ENCODE data around the gene ITGA2. TPM values are rescaled to one million over a fixed set of nuclear protein-coding genes. Genes with fewer than 3 reads are reported as not detected.

The ITGA2 gene
- total RNA-seq, 1 experiment from 2014 or later, result not detected

- H3K27ac ChIP-seq (ENCODE audit: low read length), result no peak overlapping the region
- no peak overlapping the region for H3K4me3 ChIP-seq (ENCODE audit: low read length)
- DNase-seq, result no peak
- H3K36me3 ChIP-seq (ENCODE audit: insufficient read depth, low read length), result no peaks in the 10 kb centered on the region
- H3K79me2 ChIP-seq (ENCODE audit: low read length), result no peaks in the 10 kb centered on the region
- H2AFZ ChIP-seq (ENCODE audit: low read length), result no peak overlapping the region
- H3K4me1 ChIP-seq (ENCODE audit: low read length), result no peaks in the 10 kb centered on the region
- H3K9me2 ChIP-seq (replicated peaks; ENCODE audit: insufficient read depth, low read length), result no peaks in the 10 kb centered on the region
- H4K20me1 ChIP-seq (ENCODE audit: insufficient read depth, low read depth, low read length), result no peaks in the 10 kb centered on the region
- no peaks in the 10 kb centered on the region for H3K9me3 ChIP-seq (ENCODE audit: low read length)
- H3K9ac ChIP-seq (ENCODE audit: low read length), result no peak overlapping the region
- no peaks in the 10 kb centered on the region for H3K27me3 ChIP-seq (ENCODE audit: low read length)
- H3K4me2 ChIP-seq (ENCODE audit: low read depth, low read length, poor library complexity, severe bottlenecking), result no peak overlapping the region
Observed at GRCh38 chr5:53055365-53055764, 66.2 kb downstream of the ITGA2 start.

GRCh38 chr5:53059281-53059680, 70.1 kb downstream of the ITGA2 start:
- Histone ChIP-seq H3K27ac (ENCODE audit: low read length) (no peak overlapping the region), H3K9ac (ENCODE audit: low read length) (no peak overlapping the region), H4K20me1 (ENCODE audit: insufficient read depth, low read depth, low read length) (no peaks in the 10 kb centered on the region), H3K9me3 (ENCODE audit: low read length) (no peaks in the 10 kb centered on the region), H3K36me3 (ENCODE audit: insufficient read depth, low read length) (no peaks in the 10 kb centered on the region), H3K4me2 (ENCODE audit: low read depth, low read length, poor library complexity, severe bottlenecking) (no peak overlapping the region), H2AFZ (ENCODE audit: low read length) (no peak overlapping the region), H3K4me3 (ENCODE audit: low read length) (no peak overlapping the region), H3K79me2 (ENCODE audit: low read length) (no peaks in the 10 kb centered on the region), H3K9me2 (replicated peaks; ENCODE audit: insufficient read depth, low read length) (no peaks in the 10 kb centered on the region), H3K4me1 (ENCODE audit: low read length) (no peaks in the 10 kb centered on the region), H3K27me3 (ENCODE audit: low read length) (no peaks in the 10 kb centered on the region)
- DNase-seq, result no peak

- Histone ChIP-seq H4K20me1 (ENCODE audit: insufficient read depth, low read depth, low read length) (no peaks in the 10 kb centered on the region), H3K9me2 (replicated peaks; ENCODE audit: insufficient read depth, low read length) (no peaks in the 10 kb centered on the region), H3K4me3 (ENCODE audit: low read length) (no peak overlapping the region), H3K4me2 (ENCODE audit: low read depth, low read length, poor library complexity, severe bottlenecking) (no peak overlapping the region), H2AFZ (ENCODE audit: low read length) (no peak overlapping the region), H3K79me2 (ENCODE audit: low read length) (no peaks in the 10 kb centered on the region), H3K36me3 (ENCODE audit: insufficient read depth, low read length) (no peaks in the 10 kb centered on the region), H3K27me3 (ENCODE audit: low read length) (no peaks in the 10 kb centered on the region), H3K9me3 (ENCODE audit: low read length) (no peaks in the 10 kb centered on the region), H3K27ac (ENCODE audit: low read length) (no peak overlapping the region), H3K4me1 (ENCODE audit: low read length) (no peaks in the 10 kb centered on the region), H3K9ac (ENCODE audit: low read length) (no peak overlapping the region)
- no peak for DNase-seq
Observed at GRCh38 chr5:53063176-53063575, 74.0 kb downstream of the ITGA2 start.

GRCh38 chr5:53063791-53064190, 74.6 kb downstream of the ITGA2 start:
- Histone ChIP-seq H3K4me3 (ENCODE audit: low read length) (no peak overlapping the region), H3K9ac (ENCODE audit: low read length) (no peak overlapping the region), H3K27ac (ENCODE audit: low read length) (no peak overlapping the region), H3K4me2 (ENCODE audit: low read depth, low read length, poor library complexity, severe bottlenecking) (no peak overlapping the region), H3K4me1 (ENCODE audit: low read length) (no peaks in the 10 kb centered on the region), H3K27me3 (ENCODE audit: low read length) (no peaks in the 10 kb centered on the region), H4K20me1 (ENCODE audit: insufficient read depth, low read depth, low read length) (no peaks in the 10 kb centered on the region), H3K9me2 (replicated peaks; ENCODE audit: insufficient read depth, low read length) (no peaks in the 10 kb centered on the region), H3K79me2 (ENCODE audit: low read length) (no peaks in the 10 kb centered on the region), H3K9me3 (ENCODE audit: low read length) (no peaks in the 10 kb centered on the region), H2AFZ (ENCODE audit: low read length) (no peak overlapping the region), H3K36me3 (ENCODE audit: insufficient read depth, low read length) (no peaks in the 10 kb centered on the region)
- no peak for DNase-seq

- H3K4me3 ChIP-seq (ENCODE audit: low read length), result no peak overlapping the region
- no peaks in the 10 kb centered on the region for H3K9me2 ChIP-seq (replicated peaks; ENCODE audit: insufficient read depth, low read length)
- H3K79me2 ChIP-seq (ENCODE audit: low read length), result no peaks in the 10 kb centered on the region
- no peak overlapping the region for H3K27ac ChIP-seq (ENCODE audit: low read length)
- no peaks in the 10 kb centered on the region for H3K9me3 ChIP-seq (ENCODE audit: low read length)
- no peaks in the 10 kb centered on the region for H3K36me3 ChIP-seq (ENCODE audit: insufficient read depth, low read length)
- no peak overlapping the region; the same call in 1 of the 2 replicates for H2AFZ ChIP-seq (ENCODE audit: low read length)
- H3K27me3 ChIP-seq (ENCODE audit: low read length), result no peaks in the 10 kb centered on the region
- H3K4me2 ChIP-seq (ENCODE audit: low read depth, low read length, poor library complexity, severe bottlenecking), result no peak overlapping the region
- H3K9ac ChIP-seq (ENCODE audit: low read length), result no peak overlapping the region
- H4K20me1 ChIP-seq (ENCODE audit: insufficient read depth, low read depth, low read length), result no peaks in the 10 kb centered on the region
- no peaks in the 10 kb centered on the region for H3K4me1 ChIP-seq (ENCODE audit: low read length)
- no peak for DNase-seq
Observed at GRCh38 chr5:53066088-53066487, 76.9 kb downstream of the ITGA2 start.

- no peak for DNase-seq
- H3K79me2 ChIP-seq (ENCODE audit: low read length), result no peaks in the 10 kb centered on the region
- H4K20me1 ChIP-seq (ENCODE audit: insufficient read depth, low read depth, low read length), result no peaks in the 10 kb centered on the region
- H3K4me1 ChIP-seq (ENCODE audit: low read length), result no peaks in the 10 kb centered on the region
- H3K4me3 ChIP-seq (ENCODE audit: low read length), result no peak overlapping the region
- no peak overlapping the region for H3K4me2 ChIP-seq (ENCODE audit: low read depth, low read length, poor library complexity, severe bottlenecking)
- no peaks in the 10 kb centered on the region for H3K27me3 ChIP-seq (ENCODE audit: low read length)
- H3K36me3 ChIP-seq (ENCODE audit: insufficient read depth, low read length), result no peaks in the 10 kb centered on the region
- no peak overlapping the region for H3K27ac ChIP-seq (ENCODE audit: low read length)
- no peaks in the 10 kb centered on the region for H3K9me3 ChIP-seq (ENCODE audit: low read length)
- H3K9me2 ChIP-seq (replicated peaks; ENCODE audit: insufficient read depth, low read length), result no peaks in the 10 kb centered on the region
- no peak overlapping the region for H2AFZ ChIP-seq (ENCODE audit: low read length)
- H3K9ac ChIP-seq (ENCODE audit: low read length), result no peak overlapping the region
Observed at GRCh38 chr5:53067641-53068040, 78.5 kb downstream of the ITGA2 start.

GRCh38 chr5:53068291-53068836, 79.2 kb downstream of the ITGA2 start:
- DNase-seq, result no peak
- H3K79me2 ChIP-seq (ENCODE audit: low read length), result no peaks in the 10 kb centered on the region
- no peak overlapping the region for H3K4me3 ChIP-seq (ENCODE audit: low read length)
- no peaks in the 10 kb centered on the region for H3K4me1 ChIP-seq (ENCODE audit: low read length)
- no peaks in the 10 kb centered on the region for H3K27me3 ChIP-seq (ENCODE audit: low read length)
- H3K27ac ChIP-seq (ENCODE audit: low read length), result no peak overlapping the region
- no peaks in the 10 kb centered on the region for H3K9me2 ChIP-seq (replicated peaks; ENCODE audit: insufficient read depth, low read length)
- H3K4me2 ChIP-seq (ENCODE audit: low read depth, low read length, poor library complexity, severe bottlenecking), result no peak overlapping the region
- H3K36me3 ChIP-seq (ENCODE audit: insufficient read depth, low read length), result no peaks in the 10 kb centered on the region
- H3K9ac ChIP-seq (ENCODE audit: low read length), result no peak overlapping the region
- H2AFZ ChIP-seq (ENCODE audit: low read length), result no peak overlapping the region
- no peaks in the 10 kb centered on the region for H3K9me3 ChIP-seq (ENCODE audit: low read length)
- no peaks in the 10 kb centered on the region for H4K20me1 ChIP-seq (ENCODE audit: insufficient read depth, low read depth, low read length)

GRCh38 chr5:53069626-53070025, 80.5 kb downstream of the ITGA2 start:
- Histone ChIP-seq H3K27me3 (ENCODE audit: low read length) (no peaks in the 10 kb centered on the region), H3K36me3 (ENCODE audit: insufficient read depth, low read length) (no peaks in the 10 kb centered on the region), H3K27ac (ENCODE audit: low read length) (no peak overlapping the region), H4K20me1 (ENCODE audit: insufficient read depth, low read depth, low read length) (no peaks in the 10 kb centered on the region), H3K9me2 (replicated peaks; ENCODE audit: insufficient read depth, low read length) (no peaks in the 10 kb centered on the region), H3K4me2 (ENCODE audit: low read depth, low read length, poor library complexity, severe bottlenecking) (no peak overlapping the region), H3K9me3 (ENCODE audit: low read length) (no peaks in the 10 kb centered on the region), H3K4me1 (ENCODE audit: low read length) (no peaks in the 10 kb centered on the region), H3K9ac (ENCODE audit: low read length) (no peak overlapping the region), H2AFZ (ENCODE audit: low read length) (no peak overlapping the region), H3K79me2 (ENCODE audit: low read length) (no peaks in the 10 kb centered on the region), H3K4me3 (ENCODE audit: low read length) (no peak overlapping the region)
- DNase-seq, result no peak

- Histone ChIP-seq H3K79me2 (ENCODE audit: low read length) (no peaks in the 10 kb centered on the region), H3K4me1 (ENCODE audit: low read length) (no peaks in the 10 kb centered on the region), H3K36me3 (ENCODE audit: insufficient read depth, low read length) (no peaks in the 10 kb centered on the region), H4K20me1 (ENCODE audit: insufficient read depth, low read depth, low read length) (no peaks in the 10 kb centered on the region), H3K27me3 (ENCODE audit: low read length) (no peaks in the 10 kb centered on the region), H3K9me3 (ENCODE audit: low read length) (no peaks in the 10 kb centered on the region), H3K9ac (ENCODE audit: low read length) (no peak overlapping the region), H3K4me2 (ENCODE audit: low read depth, low read length, poor library complexity, severe bottlenecking) (no peak overlapping the region), H3K4me3 (ENCODE audit: low read length) (no peak overlapping the region), H3K27ac (ENCODE audit: low read length) (no peak overlapping the region), H3K9me2 (replicated peaks; ENCODE audit: insufficient read depth, low read length) (no peaks in the 10 kb centered on the region), H2AFZ (ENCODE audit: low read length) (no peak overlapping the region)
- DNase-seq, result no peak
Observed at GRCh38 chr5:53071298-53071697, 82.1 kb downstream of the ITGA2 start.

Measured in Karpas-422 (cell line).